GM21447 (cell line): ENCODE data around the gene BBIP1.

ENCODE experiments used
- ATAC-seq: cut with Tn5 transposase; IDR thresholded peaks from one replicate; pipeline ENCODE4 v1.9.1; 2021; ENCODE audit not compliant: unreplicated experiment

BBIP1 gene

DNA sequence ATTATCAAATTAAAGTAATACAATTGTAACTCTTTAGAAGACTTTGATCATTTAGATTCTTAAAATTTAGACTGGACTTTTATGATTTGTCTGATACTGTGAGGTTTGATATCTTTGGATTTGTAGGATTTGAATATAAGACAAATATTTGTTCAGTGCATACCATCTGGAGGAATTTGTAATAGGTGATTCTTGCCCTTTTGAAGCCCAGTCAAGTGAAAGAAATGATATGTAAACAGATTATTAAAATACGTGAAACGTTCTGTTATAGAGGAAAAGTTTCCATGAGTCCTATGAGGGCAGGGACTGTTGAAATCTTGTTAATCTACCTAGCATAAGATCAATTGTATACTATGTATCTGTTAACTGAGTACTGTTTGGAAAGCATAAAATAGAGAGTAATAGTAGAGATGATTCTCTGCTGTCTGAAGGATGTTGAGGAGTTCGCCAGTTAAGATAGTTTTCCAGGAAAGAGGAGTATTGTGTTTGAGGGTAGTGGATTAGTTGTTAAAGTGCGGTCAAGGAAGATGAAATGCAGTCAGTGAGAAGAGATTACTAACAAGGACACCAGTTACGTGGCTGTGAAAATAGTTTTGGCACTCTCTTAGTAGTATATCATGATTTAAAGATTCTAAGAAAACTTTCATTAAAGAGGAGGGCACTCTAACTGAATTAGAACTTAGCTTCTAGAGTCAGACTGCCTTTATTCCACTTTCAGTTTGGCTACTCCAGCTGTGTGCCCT lies 32.9 kb downstream of the BBIP1 start:
- ATAC-seq: no peak

GRCh38 chr10:110883924-110884323 lies 35.1 kb downstream of the BBIP1 start:
- no peak for ATAC-seq

- no peak for ATAC-seq
Observed at GRCh38 chr10:110881905-110882304, 37.1 kb downstream of the BBIP1 start.

- ATAC-seq: no peak
Observed at GRCh38 chr10:110881247-110881646, 37.7 kb downstream of the BBIP1 start.

GRCh38 chr10:110880012-110880411 lies 39.0 kb downstream of the BBIP1 start:
- ATAC-seq: no peak

DNA sequence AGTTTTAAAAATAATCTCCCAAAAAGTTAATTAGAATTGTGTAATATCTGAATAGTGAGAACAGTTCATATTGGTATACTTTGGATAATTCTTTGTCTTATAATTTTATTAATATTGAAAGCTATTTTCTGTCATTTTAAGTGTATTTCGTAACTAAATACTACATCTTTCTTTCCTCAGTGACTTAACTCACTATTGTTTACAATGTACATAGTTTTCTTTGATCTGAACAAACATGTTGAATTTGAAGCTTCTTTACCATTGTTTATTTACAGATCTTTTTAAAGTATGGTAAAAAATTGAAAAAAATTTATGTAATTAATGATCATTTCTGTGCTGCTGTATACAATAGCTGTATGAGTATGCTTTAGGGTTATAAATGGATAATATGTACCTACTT lies 42.2 kb downstream of the BBIP1 start:
- ATAC-seq: no peak

DNA sequence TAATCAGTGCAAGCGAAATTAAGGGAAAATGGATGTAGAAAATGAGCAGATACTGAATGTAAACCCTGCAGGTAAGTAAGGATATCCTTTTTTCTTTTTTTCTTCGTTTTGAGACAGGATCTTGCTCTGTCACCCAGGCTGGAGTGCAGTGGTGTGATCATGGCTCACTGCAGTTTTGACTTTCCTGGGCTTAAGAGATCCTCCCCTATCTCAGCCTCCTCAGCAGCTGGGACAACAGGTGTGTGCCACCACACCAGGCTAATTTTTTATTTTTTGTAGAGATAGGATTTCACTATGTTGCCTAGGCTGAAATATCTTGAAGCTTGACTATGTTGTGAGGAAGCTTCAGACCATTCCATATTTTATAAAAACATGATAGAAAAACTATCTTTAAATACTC lies 43.0 kb downstream of the BBIP1 start:
- no peak for ATAC-seq

GRCh38 chr10:110873951-110874350 lies 45.0 kb downstream of the BBIP1 start:
- no peak for ATAC-seq

- ATAC-seq: no peak
Observed at GRCh38 chr10:110872984-110873923, 45.7 kb downstream of the BBIP1 start.

- peak; percentile 44 for ATAC-seq
Observed at GRCh38 chr10:110872145-110872983, 46.6 kb downstream of the BBIP1 start.

GRCh38 chr10:110871298-110872084 lies 47.5 kb downstream of the BBIP1 start, which contains the start of gene PDCD4:
Gene PDCD4, plus strand, starts transcription at chr10:110871928. Its CDS starts 4,100 bp downstream, at chr10:110876028.
- ATAC-seq: peak; percentile 68

DNA sequence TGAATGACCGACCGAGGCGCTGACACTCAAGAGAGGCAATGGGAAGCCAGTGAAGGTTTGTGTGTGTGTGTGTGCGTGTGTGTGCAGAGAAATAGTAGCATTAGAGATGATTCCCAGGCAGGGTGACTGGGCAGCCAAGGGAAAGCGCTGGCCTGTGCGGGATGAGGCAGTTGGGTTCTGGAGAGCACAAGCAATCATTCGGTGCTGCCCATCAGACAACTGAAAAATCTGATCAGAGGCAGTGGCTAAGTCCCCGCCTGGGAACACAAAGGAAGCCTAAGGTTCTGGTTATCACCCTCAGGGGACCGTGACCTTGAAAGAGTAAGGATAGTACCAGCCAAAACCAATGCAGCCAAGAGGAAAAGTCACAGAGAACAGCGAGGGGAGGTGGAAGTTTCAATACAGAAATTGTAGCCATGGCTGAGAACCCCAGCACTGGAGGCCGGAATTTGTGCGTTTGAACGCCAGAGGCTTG lies 48.1 kb downstream of the BBIP1 start:
- no peak for ATAC-seq

DNA sequence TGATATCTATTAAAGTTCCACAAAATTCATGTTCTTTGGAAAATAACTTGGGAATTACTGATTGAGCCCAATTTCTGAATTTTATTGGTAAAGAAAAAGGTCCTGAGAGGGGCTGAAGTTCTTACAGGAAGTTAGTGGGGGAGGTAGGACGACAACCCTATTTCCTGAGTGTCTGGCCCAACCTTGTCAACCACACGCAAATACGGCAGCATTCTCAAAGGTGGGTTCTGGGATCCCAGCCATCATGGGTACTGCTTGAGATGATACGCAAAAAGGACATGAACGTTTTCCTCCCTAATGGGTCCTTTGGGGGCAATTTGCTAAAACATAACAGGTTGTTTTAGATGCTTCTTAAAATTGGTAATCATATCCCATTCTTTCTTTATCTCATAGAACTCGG lies 50.0 kb downstream of the BBIP1 start:
- no peak for ATAC-seq

DNA sequence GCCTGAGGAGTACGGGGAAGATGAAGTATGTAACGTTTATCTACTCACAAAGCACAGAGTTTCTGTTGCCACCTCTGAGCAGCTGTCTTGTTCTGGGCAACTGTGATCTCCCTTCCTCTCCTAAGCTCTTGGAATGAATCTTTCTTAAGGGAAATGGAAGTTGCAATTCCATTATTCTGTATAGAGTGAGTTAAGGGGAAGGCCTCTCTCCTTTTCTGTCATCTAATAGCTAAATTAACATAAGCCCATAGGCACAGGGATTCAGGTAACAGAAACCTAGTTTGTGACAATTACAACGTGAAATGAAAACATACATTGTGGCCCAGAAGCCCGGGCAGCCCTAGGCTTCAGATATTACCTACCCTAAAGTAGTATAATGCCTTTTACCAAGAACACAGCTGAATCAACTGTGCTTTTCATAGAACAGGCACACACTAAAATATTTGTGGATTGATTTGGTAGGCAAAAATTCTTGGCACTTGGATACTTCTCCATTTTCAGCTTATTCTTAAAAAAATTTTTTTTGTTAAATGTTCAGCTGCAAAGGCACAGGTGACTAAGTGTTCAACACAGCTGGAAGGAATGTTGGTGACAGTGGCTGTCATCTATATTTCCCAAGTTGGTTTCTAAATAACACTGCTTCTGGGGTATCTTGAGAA lies 51.0 kb downstream of the BBIP1 start:
- no peak for ATAC-seq

- ATAC-seq: peak; percentile 30
Observed at GRCh38 chr10:110867011-110867806, 51.8 kb downstream of the BBIP1 start.

DNA sequence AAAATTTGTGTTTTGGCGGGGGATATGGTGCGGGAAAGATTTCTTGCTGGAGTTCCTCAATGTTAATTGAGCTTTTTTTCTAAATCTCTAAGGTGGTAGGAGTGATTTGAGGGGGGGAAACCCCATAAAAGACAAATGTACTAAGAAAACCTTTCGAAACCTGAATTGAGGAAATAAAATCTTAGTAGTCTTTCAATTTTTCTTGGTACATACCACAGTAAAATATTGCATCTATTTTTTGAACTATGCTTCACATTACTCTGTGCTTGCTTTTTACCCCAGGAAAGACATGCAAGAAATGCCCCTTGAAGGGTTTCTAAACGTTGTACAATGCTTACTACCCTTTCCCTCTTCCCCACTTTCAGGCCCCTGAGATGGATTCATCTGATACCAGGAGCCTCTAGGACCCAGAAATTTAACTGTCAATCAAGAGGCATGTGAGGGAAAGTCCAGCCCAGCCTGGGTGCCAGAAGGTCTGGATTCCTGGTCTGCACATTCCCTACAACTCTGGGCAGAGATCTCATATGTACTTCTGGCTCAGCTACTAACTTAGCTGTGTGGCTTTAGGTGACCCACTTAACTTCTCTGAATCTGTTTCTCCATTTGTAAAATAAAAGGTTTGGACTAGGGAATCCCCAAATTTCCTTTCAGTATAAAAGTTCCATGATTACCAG lies 53.0 kb downstream of the BBIP1 start:
- ATAC-seq: no peak

- no peak for ATAC-seq
Observed at GRCh38 chr10:110865186-110865808, 53.7 kb downstream of the BBIP1 start.

- ATAC-seq: peak; percentile 56
Observed at GRCh38 chr10:110864662-110865140, 54.3 kb downstream of the BBIP1 start.
